Endothelial cell of umbilical vein (primary cell): ENCODE data around the gene MALRD1. TPM values are rescaled to one million over a fixed set of nuclear protein-coding genes. Genes with fewer than 3 reads are reported as not detected.

ENCODE experiments used
- BruUV-seq: library from RNA; stranded (reverse); fragments of 400-500 nt; replicated peaks from 2 replicates; lab custom pipeline; 2021; lab: Mats Ljungman, UMichigan
- CTCF ChIA-PET: fragments of 300-600, 350-600 bp; sonication (Branson Sonifier 250); formaldehyde crosslinking; loops from one replicate; lab custom pipeline; 2021; ENCODE audit warnings: antibody characterized with exemption, inconsistent platforms; lab: Charles Lee
- POLR2A ChIA-PET: fragments of 300-600, 350-600 bp; sonication (Branson Sonifier 250); formaldehyde crosslinking; loops from one replicate; lab custom pipeline; 2021; ENCODE audit warnings: antibody characterized with exemption, inconsistent platforms; lab: Charles Lee
- DNase-seq: peaks from one replicate; pipeline ENCODE4 v3.0.0-alpha.2; 2011; ENCODE audit warnings: low read depth, low spot score
- FAIRE-seq: peaks from 2 replicates; lab custom pipeline; 2011; peaks lifted over from hg19 to GRCh38; lab: Jason Lieb, UNC
- H2AFZ ChIP-seq: 2 replicates; pipeline ENCODE4 v1.6.0; 2012; ENCODE audit warnings: low read depth, low read length, control low read depth, inconsistent platforms
- H3K27ac ChIP-seq: 2 replicates; pipeline ENCODE4 v1.5.1; 2011; ENCODE audit warnings: low read depth, mild to moderate bottlenecking, control low read depth, low read length, moderate library complexity; ENCODE audit not compliant: insufficient read depth
- H3K27me3 ChIP-seq, 2 experiments: 2 replicates each; pipeline versions ENCODE4 v1.6.0 to v1.6.1; 2011; ENCODE audit warnings: low read length in 2 of 2, mixed read lengths in 1 of 2; ENCODE audit not compliant: control insufficient read depth in 2 of 2, insufficient read depth in 2 of 2
- H3K36me3 ChIP-seq, 2 experiments: 2 replicates in 1 of 2; 3 replicates in 1 of 2; pipeline ENCODE4 v1.5.1; 2011; ENCODE audit warnings: low read length in 2 of 2, mild to moderate bottlenecking in 1 of 2, moderate library complexity in 1 of 2; ENCODE audit not compliant: control insufficient read depth in 2 of 2, insufficient read depth in 2 of 2; ENCODE audit errors: extremely low read depth in 1 of 2
- H3K4me1 ChIP-seq: 3 replicates; pipeline ENCODE4 v1.5.1; 2011; ENCODE audit warnings: mild to moderate bottlenecking, low read length; ENCODE audit not compliant: control insufficient read depth, insufficient read depth; ENCODE audit errors: extremely low read depth
- H3K4me2 ChIP-seq: 2 replicates; pipeline ENCODE4 v1.6.1; 2011; ENCODE audit warnings: low read length, control low read depth, mixed read lengths; ENCODE audit not compliant: insufficient read depth
- H3K4me3 ChIP-seq, 3 experiments: fragments of 200-600 bp in 1 of 3; sonication (generic), shearing (Covaris generic) in 1 of 3; replicated peaks in 1 of 3; 2 replicates each; pipeline ENCODE4 v1.5.1; 2011 to 2016; ENCODE audit warnings: control low read depth in 3 of 3, low read length in 3 of 3, mild to moderate bottlenecking in 2 of 3, inconsistent platforms in 1 of 3, low read depth in 1 of 3, moderate library complexity in 1 of 3; ENCODE audit not compliant: insufficient read depth in 1 of 3
- H3K79me2 ChIP-seq: 2 replicates; pipeline ENCODE4 v1.6.0; 2012; ENCODE audit warnings: low read length, inconsistent platforms; ENCODE audit not compliant: control insufficient read depth, insufficient read depth
- H3K9ac ChIP-seq: replicated peaks from 2 replicates; pipeline ENCODE3; 2011; ENCODE audit warnings: low read length, control low read depth; ENCODE audit not compliant: insufficient read depth; ENCODE audit errors: extremely low read depth
- H3K9me1 ChIP-seq: replicated peaks from 3 replicates; pipeline ENCODE4 v1.6.0; 2011; ENCODE audit warnings: mild to moderate bottlenecking, low read length; ENCODE audit not compliant: control insufficient read depth, insufficient read depth; ENCODE audit errors: extremely low read depth
- H3K9me3 ChIP-seq: replicated peaks from 2 replicates; pipeline ENCODE4 v1.5.1; 2012; ENCODE audit warnings: low read length, inconsistent platforms; ENCODE audit not compliant: control insufficient read depth, insufficient read depth
- H4K20me1 ChIP-seq: replicated peaks from 2 replicates; pipeline ENCODE3; 2011; ENCODE audit warnings: mild to moderate bottlenecking, low read length; ENCODE audit not compliant: control insufficient read depth, insufficient read depth; ENCODE audit errors: extremely low read depth
- EZH2 ChIP-seq: IDR thresholded peaks from 2 replicates; pipeline ENCODE4 v1.6.1; 2012; ENCODE audit warnings: borderline replicate concordance, low read depth, mild to moderate bottlenecking, moderate library complexity, low read length, inconsistent platforms; ENCODE audit not compliant: severe bottlenecking
- FOS ChIP-seq: IDR thresholded peaks from 2 replicates; pipeline ENCODE4 v1.6.1; 2011; ENCODE audit warnings: mild to moderate bottlenecking, low read length, moderate library complexity, borderline replicate concordance; ENCODE audit not compliant: insufficient read depth
- GATA2 ChIP-seq: IDR thresholded peaks from 2 replicates; pipeline ENCODE4 v1.7.0; 2011; ENCODE audit warnings: low read depth, mild to moderate bottlenecking, moderate library complexity, mixed read lengths, low read length; ENCODE audit not compliant: insufficient read length, insufficient read depth
- JUN ChIP-seq: IDR thresholded peaks from 2 replicates; pipeline ENCODE4 v1.6.1; 2011; ENCODE audit warnings: borderline replicate concordance, low read depth; ENCODE audit not compliant: insufficient read length, insufficient read depth
- MYC ChIP-seq: IDR thresholded peaks from one replicate; pipeline ENCODE4 v1.6.1; 2011; ENCODE audit warnings: mild to moderate bottlenecking, low read depth, low read length
- POLR2A ChIP-seq: IDR thresholded peaks from 2 replicates; pipeline ENCODE4 v1.6.1; 2012; ENCODE audit warnings: low read depth, mild to moderate bottlenecking, control low read depth, low read length
- POLR2AphosphoS5 ChIP-seq: IDR thresholded peaks from 2 replicates; pipeline ENCODE4 v1.6.1; 2012; ENCODE audit warnings: low read depth, mild to moderate bottlenecking, control low read depth, low read length, moderate library complexity; ENCODE audit not compliant: insufficient read depth
- dilution Hi-C: fragments of 300-500 bp; cut with MboI; formaldehyde crosslinking; loops from one replicate; pipeline ENCODE4 v1.15.0; 2019; ENCODE audit warnings: low sequenced_read_pairs; ENCODE audit not compliant: extremely low pct_ligation_motif_present
- intact Hi-C: fragments of 100-400 bp; cut with micrococcal nuclease; formaldehyde crosslinking; loops from one replicate; pipeline ENCODE4 v1.10.0; 2022
- polyA plus RNA-seq, 4 experiments: library from polyadenylated mRNA; depleted of rRNA in 3 of 4; stranded (reverse) in 3 of 4; unstranded in 1 of 4; fragments of >200 nt; gene quantifications; 2 replicates each; pipeline versions ENCODE4 v1.2.1 to v1.2.3, GENCODE V29; 2011 to 2012; ENCODE audit warnings: missing spikeins in 1 of 4
- total RNA-seq: library from RNA; stranded (reverse); gene quantifications from 2 replicates; pipeline ENCODE4 v1.2.3, GENCODE V29; 2021
- TF ChIP-seq, protein P1 (sequence below): IDR thresholded peaks from 2 replicates; pipeline ENCODE4 v1.6.1; 2011; ENCODE audit not compliant: insufficient read depth, insufficient read length
- TF ChIP-seq, protein P2 (sequence below), 2 donors: IDR thresholded peaks; 1 replicate in 1 of 2; 2 replicates in 1 of 2; pipeline ENCODE4 v1.5.1; 2011; ENCODE audit warnings: low read length in 2 of 2, mild to moderate bottlenecking in 2 of 2, moderate library complexity in 2 of 2, control low read depth in 1 of 2, inconsistent platforms in 1 of 2, low read depth in 1 of 2; ENCODE audit not compliant: insufficient read depth in 1 of 2; ENCODE audit errors: extremely low read depth in 1 of 2

MALRD1 gene
- total and polyA plus RNA-seq, 2 donors (not counting 3 experiments of a cell fraction or from before 2014, with no cell fraction given) = not detected

DNA sequence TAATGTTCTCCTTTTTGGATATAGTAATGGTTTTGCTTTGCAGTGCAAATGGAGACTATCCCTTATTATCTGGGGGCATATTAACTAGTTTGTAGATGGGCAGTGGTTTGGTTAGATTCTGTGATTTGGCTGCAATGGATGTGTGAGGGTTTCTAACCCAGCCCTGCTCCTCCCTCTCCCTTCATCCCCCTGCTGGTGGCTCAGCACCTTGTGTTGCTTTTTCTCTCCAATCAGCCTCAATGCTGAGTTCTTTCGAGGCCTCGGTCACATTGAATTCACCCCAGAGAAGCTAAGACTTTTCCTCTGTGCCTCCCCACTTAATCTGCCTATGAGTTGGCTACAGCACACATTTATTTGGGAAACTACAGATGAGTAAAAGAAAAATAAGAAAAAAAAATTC is 120.0 kb downstream of the MALRD1 start:
- dilution Hi-C loops = no loop called here
- no peaks in the 10 kb centered on the region for H3K27me3 ChIP-seq
- no TSS peak for BruUV-seq

DNA sequence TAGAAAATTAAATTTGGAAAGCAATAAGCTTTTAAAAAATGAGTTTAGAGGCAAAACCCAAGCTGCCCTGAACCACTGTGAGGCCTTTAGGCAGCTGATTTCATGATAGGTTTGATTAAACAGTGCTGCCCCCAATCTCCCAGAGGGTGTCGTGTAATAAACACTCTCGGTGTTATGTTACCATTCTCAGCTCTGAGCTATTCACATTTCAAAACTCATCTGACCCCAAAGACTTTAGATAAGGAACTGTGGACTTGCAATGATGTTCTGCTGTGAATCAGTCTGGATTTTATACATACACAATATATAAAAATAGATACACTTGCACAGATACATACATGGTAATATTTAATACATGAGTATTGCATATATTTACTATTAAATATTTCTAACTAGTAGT is 120.4 kb downstream of the MALRD1 start:
- Histone ChIP-seq H4K20me1 (no peaks in the 10 kb centered on the region), H3K4me1 (no peaks in the 10 kb centered on the region), H3K9me1 (no peaks in the 10 kb centered on the region), H3K79me2 (no peaks in the 10 kb centered on the region), H3K9me3 (no peaks in the 10 kb centered on the region), H3K4me2 (no peak overlapping the region), H3K36me3 (no peaks in the 10 kb centered on the region), H3K4me3 (no peak overlapping the region), H2AFZ (no peak overlapping the region), H3K27me3 (no peaks in the 10 kb centered on the region), H3K9ac (no peak overlapping the region), H3K27ac (no peak overlapping the region)
- DNase-seq (no peak), FAIRE-seq (no peak)
- ChIA-PET CTCF (no interaction called here), POLR2A (no interaction called here)
- dilution Hi-C loops (no loop called here), intact Hi-C loops (no loop called here)
- no TSS peak for BruUV-seq
- TF ChIP-seq MYC = no peak
- no peak for TF ChIP-seq EZH2
- TF ChIP-seq FOS = no peak
- no peak for TF ChIP-seq POLR2A
- TF ChIP-seq, protein P1, sequence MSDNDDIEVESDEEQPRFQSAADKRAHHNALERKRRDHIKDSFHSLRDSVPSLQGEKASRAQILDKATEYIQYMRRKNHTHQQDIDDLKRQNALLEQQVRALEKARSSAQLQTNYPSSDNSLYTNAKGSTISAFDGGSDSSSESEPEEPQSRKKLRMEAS = no peak
- TF ChIP-seq POLR2AphosphoS5 = no peak
- no peak for TF ChIP-seq GATA2
- TF ChIP-seq, protein P2, sequence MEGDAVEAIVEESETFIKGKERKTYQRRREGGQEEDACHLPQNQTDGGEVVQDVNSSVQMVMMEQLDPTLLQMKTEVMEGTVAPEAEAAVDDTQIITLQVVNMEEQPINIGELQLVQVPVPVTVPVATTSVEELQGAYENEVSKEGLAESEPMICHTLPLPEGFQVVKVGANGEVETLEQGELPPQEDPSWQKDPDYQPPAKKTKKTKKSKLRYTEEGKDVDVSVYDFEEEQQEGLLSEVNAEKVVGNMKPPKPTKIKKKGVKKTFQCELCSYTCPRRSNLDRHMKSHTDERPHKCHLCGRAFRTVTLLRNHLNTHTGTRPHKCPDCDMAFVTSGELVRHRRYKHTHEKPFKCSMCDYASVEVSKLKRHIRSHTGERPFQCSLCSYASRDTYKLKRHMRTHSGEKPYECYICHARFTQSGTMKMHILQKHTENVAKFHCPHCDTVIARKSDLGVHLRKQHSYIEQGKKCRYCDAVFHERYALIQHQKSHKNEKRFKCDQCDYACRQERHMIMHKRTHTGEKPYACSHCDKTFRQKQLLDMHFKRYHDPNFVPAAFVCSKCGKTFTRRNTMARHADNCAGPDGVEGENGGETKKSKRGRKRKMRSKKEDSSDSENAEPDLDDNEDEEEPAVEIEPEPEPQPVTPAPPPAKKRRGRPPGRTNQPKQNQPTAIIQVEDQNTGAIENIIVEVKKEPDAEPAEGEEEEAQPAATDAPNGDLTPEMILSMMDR (IDR thresholded peaks at IDR 0.05; ENCODE audit: extremely low read depth in 1 of 2, insufficient read depth in 1 of 2, low read depth in 1 of 2, low read length in 2 of 2) = no peak
- no peak for TF ChIP-seq JUN

More for the DNA sequence above, 120.0 kb downstream of the MALRD1 start:
- H3K36me3 ChIP-seq = no peaks in the 10 kb centered on the region
- H3K9me3 ChIP-seq = no peaks in the 10 kb centered on the region
- no peaks in the 10 kb centered on the region for H3K9me1 ChIP-seq
- no peak overlapping the region for H3K4me3 ChIP-seq
- no peak for FAIRE-seq
- TF ChIP-seq, protein P2 (IDR thresholded peaks at IDR 0.05; ENCODE audit: extremely low read depth in 1 of 2, insufficient read depth in 1 of 2, low read depth in 1 of 2, low read length in 2 of 2) = no peak
- TF ChIP-seq POLR2AphosphoS5 (no peak), JUN (no peak), GATA2 (no peak), FOS (no peak)
- TF ChIP-seq, protein P1 = no peak
- ChIA-PET POLR2A (no interaction called here), CTCF (no interaction called here)
- no peak overlapping the region for H3K4me2 ChIP-seq
- no peaks in the 10 kb centered on the region for H3K79me2 ChIP-seq
- intact Hi-C loops = no loop called here
- H3K27ac ChIP-seq = no peak overlapping the region
- H4K20me1 ChIP-seq = no peaks in the 10 kb centered on the region
- H3K4me1 ChIP-seq = no peaks in the 10 kb centered on the region
- no peak overlapping the region for H2AFZ ChIP-seq
- no peak overlapping the region for H3K9ac ChIP-seq
- DNase-seq = no peak
